Activated naive CD4-positive, alpha-beta T cell treated with anti-CD3 and anti-CD28 coated beads, Interleukin-2, amount 50 U/mL, for 16 hours (primary cell): Measurements from ENCODE around the gene SLC49A4.

Experiments
- DNase-seq: peaks from one replicate; pipeline ENCODE4 v3.0.0-alpha.2; 2020

SLC49A4 gene

DNA sequence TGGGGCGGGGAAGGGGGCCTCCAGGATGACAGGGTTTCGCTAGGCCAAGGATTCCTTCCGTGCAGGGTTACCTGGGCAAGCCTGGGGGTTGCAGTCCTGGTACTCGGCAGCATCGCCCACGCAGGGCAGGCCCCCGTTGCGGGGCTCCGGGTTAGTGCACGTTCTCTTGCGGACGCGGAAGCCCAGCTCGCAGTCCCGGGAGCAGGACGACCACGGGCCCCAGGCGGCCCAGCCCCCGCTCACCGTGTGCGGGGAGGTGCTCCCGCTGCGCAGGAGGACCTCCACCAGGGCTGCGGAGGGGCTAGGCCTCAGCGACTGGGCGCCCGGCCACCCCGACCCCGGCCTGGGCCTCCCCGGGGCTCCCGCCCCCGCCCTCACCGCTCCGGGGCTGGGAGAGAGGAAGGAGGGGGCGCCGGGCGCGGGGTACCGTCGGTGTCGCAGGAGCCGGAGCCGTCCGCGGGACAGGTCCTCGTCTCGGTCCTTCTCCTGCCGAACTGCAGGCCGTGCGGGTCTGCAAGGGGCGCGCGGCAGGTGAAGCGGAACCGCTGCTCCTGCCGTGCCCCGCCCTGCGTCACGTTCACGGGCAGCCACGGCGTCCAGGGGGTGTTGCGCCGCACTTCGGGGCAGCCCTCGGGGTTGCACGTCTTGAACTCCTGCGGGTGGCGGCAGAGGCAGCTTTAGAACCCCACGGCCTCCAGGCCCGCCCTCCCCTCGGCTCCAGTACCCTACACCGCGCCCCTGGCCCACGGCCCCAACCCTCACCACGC is 118.1 kb downstream of the SLC49A4 start:
- DNase-seq = no peak

DNA sequence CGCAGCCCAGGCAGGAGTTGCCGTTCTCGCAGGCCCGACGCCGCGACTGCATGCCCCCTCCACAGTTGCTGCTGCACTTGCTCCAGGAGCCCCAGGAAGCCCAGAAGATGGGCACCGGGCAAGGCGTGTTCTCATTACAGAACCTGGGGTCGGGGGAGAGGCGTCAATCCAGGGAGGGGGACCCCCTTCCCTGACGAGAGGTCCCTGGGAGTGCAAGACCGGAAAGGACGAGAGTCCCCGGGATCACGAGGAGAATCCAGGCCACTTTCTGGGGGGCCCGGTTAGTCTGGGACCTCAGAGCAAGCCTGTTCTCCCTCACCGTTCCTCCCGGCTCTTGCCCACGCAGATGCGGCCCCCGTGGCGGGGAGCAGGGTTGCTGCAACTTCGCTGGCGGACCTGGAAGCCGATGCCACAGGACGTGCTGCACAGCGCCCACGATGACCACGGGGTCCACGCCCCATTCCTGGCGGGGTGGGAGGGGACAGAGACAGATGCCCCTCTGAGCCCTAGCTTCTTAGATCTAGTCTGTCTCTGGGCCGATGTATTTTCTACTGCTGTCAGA is 118.8 kb downstream of the SLC49A4 start:
- no peak for DNase-seq

GRCh38 chr3:122915300-122916055 is 120.6 kb downstream of the SLC49A4 start:
- no peak for DNase-seq

DNA sequence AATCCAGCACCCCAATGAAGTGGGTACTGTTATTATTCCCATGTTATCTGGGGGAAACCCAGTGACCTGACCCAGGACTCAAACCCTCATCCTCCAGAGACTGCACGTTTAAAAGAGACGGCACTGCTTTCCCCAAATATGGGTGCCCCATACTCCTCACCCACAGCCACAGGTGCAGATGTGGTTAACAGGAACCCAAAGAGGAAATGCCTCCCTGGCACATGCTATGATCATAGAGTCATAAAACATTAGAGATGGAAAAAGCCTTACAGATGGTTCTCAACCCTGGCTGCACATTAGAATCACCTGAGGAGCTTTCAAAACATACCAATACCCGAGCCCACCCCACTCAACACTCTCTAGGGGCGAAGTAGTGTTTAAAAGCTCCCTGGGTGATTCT is 121.2 kb downstream of the SLC49A4 start:
- no peak for DNase-seq

GRCh38 chr3:122916580-122916979 is 121.7 kb downstream of the SLC49A4 start:
- DNase-seq = no peak

GRCh38 chr3:122917412-122917811 is 122.5 kb downstream of the SLC49A4 start:
- DNase-seq = no peak

- no peak for DNase-seq
Observed at GRCh38 chr3:122918576-122919290, 123.9 kb downstream of the SLC49A4 start.

GRCh38 chr3:122919291-122919610 is 124.4 kb downstream of the SLC49A4 start:
- no peak for DNase-seq

GRCh38 chr3:122920986-122921385 is 126.1 kb downstream of the SLC49A4 start:
- no peak for DNase-seq

- DNase-seq = peak; percentile 21
Observed at GRCh38 chr3:122921791-122922651, 127.2 kb downstream of the SLC49A4 start.

DNA sequence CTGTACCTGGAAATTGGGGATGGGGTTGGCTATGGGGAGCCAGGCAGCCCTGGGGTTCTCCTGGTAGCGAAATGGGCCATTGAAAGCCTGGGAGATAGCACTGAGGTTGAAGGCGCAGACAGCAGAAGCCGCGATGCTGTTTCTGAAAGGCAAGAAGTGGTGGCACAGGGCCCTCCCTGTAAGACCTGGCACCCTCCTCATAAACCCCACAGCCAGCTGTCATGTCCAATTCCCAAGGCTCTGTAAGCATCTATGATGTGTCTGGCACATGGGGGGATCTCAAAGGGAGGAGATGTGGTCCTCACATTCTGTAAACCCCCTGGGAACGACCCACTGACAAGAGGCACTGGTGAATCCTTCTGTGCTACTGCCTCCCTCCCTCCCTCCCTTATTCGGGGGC is 128.7 kb downstream of the SLC49A4 start:
- DNase-seq = no peak

DNA sequence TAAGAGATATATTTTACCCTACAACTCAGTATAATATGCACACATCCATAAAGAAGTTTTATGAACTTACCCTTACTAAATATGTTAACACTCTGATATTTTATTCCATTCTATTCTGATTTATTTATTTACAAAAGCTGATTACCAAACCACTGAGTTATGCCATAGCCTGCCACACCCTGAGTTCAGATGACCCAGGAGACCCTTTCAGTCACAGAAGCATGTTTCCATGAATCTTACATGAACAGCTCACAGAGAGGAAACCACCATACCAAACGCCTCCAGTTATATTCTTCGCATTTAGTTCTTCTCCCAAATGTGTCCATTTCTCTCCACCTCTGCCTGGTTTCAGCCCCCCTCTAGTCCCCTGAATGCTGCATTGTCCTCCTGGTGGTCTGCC is 129.2 kb downstream of the SLC49A4 start:
- no peak for DNase-seq

- DNase-seq = no peak
Observed at GRCh38 chr3:122925756-122926155, 130.9 kb downstream of the SLC49A4 start.

DNA sequence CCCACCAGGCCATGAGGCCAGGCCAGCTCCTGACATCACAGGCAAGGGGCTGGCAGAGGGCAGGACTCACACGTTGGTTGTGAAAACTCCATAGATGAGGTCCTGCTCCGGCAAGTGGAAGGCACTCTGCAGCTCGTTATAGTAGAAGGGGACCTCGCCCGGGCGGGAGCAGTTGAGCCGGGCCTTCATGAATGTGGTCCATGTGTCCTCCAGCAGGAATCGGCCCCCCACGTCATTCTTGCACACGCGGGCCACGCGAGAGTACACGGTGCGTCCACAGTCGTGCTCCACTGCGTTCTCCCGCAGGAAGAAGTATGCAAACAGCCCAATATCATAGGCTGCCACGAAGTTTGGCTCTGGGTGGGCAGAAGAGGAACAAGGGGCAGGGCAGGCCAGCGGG is 131.5 kb downstream of the SLC49A4 start:
- DNase-seq = no peak

GRCh38 chr3:122926811-122927210 is 131.9 kb downstream of the SLC49A4 start:
- no peak for DNase-seq

- no peak for DNase-seq
Observed at GRCh38 chr3:122927726-122928125, 132.9 kb downstream of the SLC49A4 start.

DNA sequence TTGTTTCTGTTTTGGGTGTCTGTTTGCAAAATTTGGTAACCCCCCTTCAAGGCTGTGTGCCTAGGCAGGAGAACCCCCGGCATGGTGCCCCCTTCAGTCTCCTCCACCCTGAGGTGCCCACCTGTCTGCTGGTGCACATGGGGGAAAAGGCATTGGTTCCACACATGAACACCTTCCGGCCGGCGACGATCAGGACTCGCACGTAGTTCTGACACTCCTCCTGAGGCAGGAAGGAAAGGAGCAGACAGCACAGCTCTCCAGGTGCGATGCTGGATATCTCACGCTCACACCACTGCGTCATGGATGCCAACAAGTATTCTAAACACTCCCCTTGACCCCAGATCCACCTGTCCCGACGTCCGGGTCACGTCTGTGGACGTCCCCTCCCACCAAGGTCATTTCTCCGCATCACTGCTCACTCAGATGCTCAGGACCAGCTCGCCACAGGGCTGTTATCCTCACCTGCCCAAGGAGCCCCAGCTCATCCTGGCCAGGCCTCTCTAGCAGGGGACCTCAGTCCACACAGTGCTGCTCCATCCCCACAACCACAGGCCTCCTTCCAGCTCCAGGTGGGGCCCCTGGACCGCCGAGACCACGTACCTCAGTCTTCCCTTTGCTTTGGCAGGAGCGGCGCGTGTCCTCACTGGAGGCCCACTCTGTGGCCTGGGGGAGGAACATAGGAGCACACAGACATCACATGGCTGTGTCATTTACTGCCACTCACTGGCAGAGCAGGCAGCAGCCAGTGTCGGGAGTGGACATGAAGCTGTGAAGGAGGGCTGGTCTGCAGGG is 133.7 kb downstream of the SLC49A4 start:
- DNase-seq = no peak

GRCh38 chr3:122929188-122930062 is 134.6 kb downstream of the SLC49A4 start:
- no peak for DNase-seq

GRCh38 chr3:122930063-122930997 is 135.5 kb downstream of the SLC49A4 start:
- DNase-seq = no peak
